Measurements from ENCODE around the gene P2RY11. TPM values are rescaled to one million over a fixed set of nuclear protein-coding genes. Genes with fewer than 3 reads are reported as not detected.

The P2RY11 gene
- total and polyA plus RNA-seq, 2 donors (not counting 1 experiment from before 2014, with no cell fraction given): 25.8 to 27.1 TPM

GRCh38 chr19:10141973-10142372 is 30.5 kb downstream of the P2RY11 start:
- H3K36me3 ChIP-seq (replicated peaks in 1 of 2; ENCODE audit: control extremely low read depth in 1 of 2, control insufficient read depth in 1 of 2, extremely low read depth in 1 of 2, insufficient read depth in 2 of 2, low read length in 1 of 2): peaks cover 1 to 89% of the 10 kb centered on the region in 2 experiments
- no peaks in the 10 kb centered on the region for H3K9me3 Mint-ChIP-seq (ENCODE audit: insufficient read depth)
- no peak for ATAC-seq (ENCODE audit: low read depth)
- TF ChIP-seq CTCF (IDR thresholded peaks at IDR 0.05) (no peak), EZH2 (IDR thresholded peaks at IDR 0.05; ENCODE audit: borderline replicate concordance, insufficient read depth, low read depth, low read length, poor library complexity, severe bottlenecking) (no peak)
- H3K9ac ChIP-seq (ENCODE audit: low read length): no peak overlapping the region
- no peaks in the 10 kb centered on the region for H4K20me1 ChIP-seq (ENCODE audit: control insufficient read depth, insufficient read depth, low read length, poor library complexity, severe bottlenecking)
- intact Hi-C loops (cut with micrococcal nuclease): no loop called here
- H3K4me1 ChIP-seq (ENCODE audit: control insufficient read depth in 2 of 2, insufficient read depth in 2 of 2, low read length in 2 of 2): no peaks in the 10 kb centered on the region
- H3K27me3 Mint-ChIP-seq: no peaks in the 10 kb centered on the region
- H3K27me3 ChIP-seq (replicated peaks in 1 of 4; ENCODE audit: control extremely low read depth in 1 of 4, control insufficient read depth in 3 of 4, insufficient read depth in 4 of 4, low read length in 3 of 4): no peaks in the 10 kb centered on the region
- WGBS (ENCODE audit: insufficient coverage): 98% methylated on average over 14 of the region's 18 CpGs
- no peaks in the 10 kb centered on the region for H3K9me3 ChIP-seq (ENCODE audit: control extremely low read depth in 1 of 3, control insufficient read depth in 2 of 3, insufficient read depth in 1 of 3, low read length in 2 of 3)
- H3K27ac Mint-ChIP-seq: no peak overlapping the region
- H3K27ac ChIP-seq (ENCODE audit: low read length in 2 of 2): no peak overlapping the region
- H3K79me2 ChIP-seq (ENCODE audit: control insufficient read depth, insufficient read depth, low read length): no peaks in the 10 kb centered on the region
- CTCF ChIA-PET: interaction anchor here (0.9 kb wide), 1 partner anchor 22 kb away, joined by 3 read pairs; no protein-coding TSS in a partner anchor
- no peak for DNase-seq
- H2AFZ ChIP-seq (ENCODE audit: insufficient read depth, low read depth, low read length, poor library complexity, severe bottlenecking): no peak overlapping the region
- POLR2A ChIA-PET: no interaction called here
- H3K4me1 Mint-ChIP-seq: no peaks in the 10 kb centered on the region
- no peak overlapping the region for H3K4me3 ChIP-seq (ENCODE audit: control extremely low read depth in 1 of 5, extremely low read depth in 1 of 5, insufficient read depth in 1 of 5, low read depth in 2 of 5, low read length in 4 of 5)
- no peak overlapping the region for H3K4me2 ChIP-seq (replicated peaks; ENCODE audit: low read depth, low read length, poor library complexity, severe bottlenecking)
- H3K4me3 Mint-ChIP-seq: no peak overlapping the region

- ChIA-PET CTCF (interaction anchor here (0.6 to 1.6 kb wide), 3 partner anchors 23 to 1010 kb away, joined by 3 to 10 read pairs (median 3); no protein-coding TSS in a partner anchor), POLR2A (no interaction called here)
- no peaks in the 10 kb centered on the region for H3K4me1 Mint-ChIP-seq
- H3K27ac Mint-ChIP-seq: no peak overlapping the region
- DNase-seq (no peak), ATAC-seq (ENCODE audit: low read depth) (no peak)
- 94% methylated on average over 10 of the region's 15 CpGs for WGBS (ENCODE audit: insufficient coverage)
- intact Hi-C loops (cut with micrococcal nuclease): no loop called here
- Histone ChIP-seq H3K36me3 (replicated peaks in 1 of 2; ENCODE audit: control extremely low read depth in 1 of 2, control insufficient read depth in 1 of 2, extremely low read depth in 1 of 2, insufficient read depth in 2 of 2, low read length in 1 of 2) (peaks cover 1 to 83% of the 10 kb centered on the region in 2 experiments), H3K4me1 (ENCODE audit: control insufficient read depth in 2 of 2, insufficient read depth in 2 of 2, low read length in 2 of 2) (no peaks in the 10 kb centered on the region), H3K27ac (ENCODE audit: low read length in 2 of 2) (no peak overlapping the region), H3K4me2 (replicated peaks; ENCODE audit: low read depth, low read length, poor library complexity, severe bottlenecking) (no peak overlapping the region), H3K79me2 (ENCODE audit: control insufficient read depth, insufficient read depth, low read length) (no peaks in the 10 kb centered on the region), H3K9me3 (ENCODE audit: control extremely low read depth in 1 of 3, control insufficient read depth in 2 of 3, insufficient read depth in 1 of 3, low read length in 2 of 3) (no peaks in the 10 kb centered on the region), H3K9ac (ENCODE audit: low read length) (no peak overlapping the region), H3K4me3 (ENCODE audit: control extremely low read depth in 1 of 5, extremely low read depth in 1 of 5, insufficient read depth in 1 of 5, low read depth in 2 of 5, low read length in 4 of 5) (no peak overlapping the region), H3K27me3 (replicated peaks in 1 of 4; ENCODE audit: control extremely low read depth in 1 of 4, control insufficient read depth in 3 of 4, insufficient read depth in 4 of 4, low read length in 3 of 4) (no peaks in the 10 kb centered on the region), H4K20me1 (ENCODE audit: control insufficient read depth, insufficient read depth, low read length, poor library complexity, severe bottlenecking) (no peaks in the 10 kb centered on the region), H2AFZ (ENCODE audit: insufficient read depth, low read depth, low read length, poor library complexity, severe bottlenecking) (no peak overlapping the region)
- no peaks in the 10 kb centered on the region for H3K27me3 Mint-ChIP-seq
- no peak for TF ChIP-seq EZH2 (IDR thresholded peaks at IDR 0.05; ENCODE audit: borderline replicate concordance, insufficient read depth, low read depth, low read length, poor library complexity, severe bottlenecking)
- no peak for TF ChIP-seq CTCF (IDR thresholded peaks at IDR 0.05)
- H3K4me3 Mint-ChIP-seq: no peak overlapping the region
- no peaks in the 10 kb centered on the region for H3K9me3 Mint-ChIP-seq (ENCODE audit: insufficient read depth)
Measured at GRCh38 chr19:10142701-10143375, 31.3 kb downstream of the P2RY11 start.

All from B cell (primary cell).